ENCODE results near the gene TMUB1.

The TMUB1 gene

GRCh38 chr7:151070574-151070960 is 12.7 kb downstream of the TMUB1 start:
- TF ChIP-seq, protein P1, sequence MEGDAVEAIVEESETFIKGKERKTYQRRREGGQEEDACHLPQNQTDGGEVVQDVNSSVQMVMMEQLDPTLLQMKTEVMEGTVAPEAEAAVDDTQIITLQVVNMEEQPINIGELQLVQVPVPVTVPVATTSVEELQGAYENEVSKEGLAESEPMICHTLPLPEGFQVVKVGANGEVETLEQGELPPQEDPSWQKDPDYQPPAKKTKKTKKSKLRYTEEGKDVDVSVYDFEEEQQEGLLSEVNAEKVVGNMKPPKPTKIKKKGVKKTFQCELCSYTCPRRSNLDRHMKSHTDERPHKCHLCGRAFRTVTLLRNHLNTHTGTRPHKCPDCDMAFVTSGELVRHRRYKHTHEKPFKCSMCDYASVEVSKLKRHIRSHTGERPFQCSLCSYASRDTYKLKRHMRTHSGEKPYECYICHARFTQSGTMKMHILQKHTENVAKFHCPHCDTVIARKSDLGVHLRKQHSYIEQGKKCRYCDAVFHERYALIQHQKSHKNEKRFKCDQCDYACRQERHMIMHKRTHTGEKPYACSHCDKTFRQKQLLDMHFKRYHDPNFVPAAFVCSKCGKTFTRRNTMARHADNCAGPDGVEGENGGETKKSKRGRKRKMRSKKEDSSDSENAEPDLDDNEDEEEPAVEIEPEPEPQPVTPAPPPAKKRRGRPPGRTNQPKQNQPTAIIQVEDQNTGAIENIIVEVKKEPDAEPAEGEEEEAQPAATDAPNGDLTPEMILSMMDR (IDR thresholded peaks at IDR 0.05) = no peak
- no peak for TF ChIP-seq ZFX (IDR thresholded peaks at IDR 0.05; ENCODE audit: borderline replicate concordance)
- H3K27ac ChIP-seq = no peak overlapping the region

- TF ChIP-seq, protein P1 (IDR thresholded peaks at IDR 0.05) = no peak
- no peak for TF ChIP-seq ZFX (IDR thresholded peaks at IDR 0.05; ENCODE audit: borderline replicate concordance)
- H3K27ac ChIP-seq = no peak overlapping the region
Observed at GRCh38 chr7:151069841-151070573, 13.3 kb downstream of the TMUB1 start.

DNA sequence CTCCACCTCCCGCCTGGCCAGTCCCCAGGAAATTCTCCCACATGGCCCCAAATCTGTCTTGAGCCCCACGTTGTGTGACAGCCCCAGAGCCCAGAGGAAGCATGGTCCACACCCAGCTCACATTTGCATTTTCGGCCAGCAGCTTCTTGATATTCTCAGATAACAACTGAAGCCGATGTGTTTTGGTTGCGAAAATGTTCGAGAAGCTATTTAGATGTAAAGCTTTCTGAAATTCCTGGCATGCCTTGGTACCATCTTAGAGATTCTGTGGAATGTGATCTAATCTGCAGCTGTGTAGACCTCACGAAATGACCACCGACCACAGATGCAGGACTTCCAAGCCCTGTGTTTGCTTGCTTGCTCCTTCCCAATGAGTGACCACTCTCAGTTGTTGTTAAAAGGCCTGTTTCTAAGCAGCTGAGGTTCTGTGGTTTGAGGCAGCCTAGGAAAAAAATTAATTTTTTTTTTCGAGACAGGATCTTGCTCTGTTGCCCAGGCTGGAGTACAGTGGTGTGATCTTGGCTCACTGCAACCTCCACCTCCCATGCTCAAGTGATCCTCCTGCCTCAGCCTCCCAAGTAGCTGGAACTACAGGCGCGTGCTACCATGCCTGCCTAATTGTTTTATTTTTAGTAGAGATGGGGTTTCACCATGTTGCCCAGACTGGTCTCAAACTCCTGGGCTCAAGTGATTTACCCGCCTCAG is 15.1 kb downstream of the TMUB1 start:
- TF ChIP-seq, protein P1 (IDR thresholded peaks at IDR 0.05) = no peak
- H3K27ac ChIP-seq = peak overlapping the region; percentile 7; the same call in 1 of the 2 replicates

- TF ChIP-seq ZFX (IDR thresholded peaks at IDR 0.05; ENCODE audit: borderline replicate concordance) = no peak
- TF ChIP-seq, protein P1 (IDR thresholded peaks at IDR 0.05) = no peak
- no peak overlapping the region; the same call in 1 of the 2 replicates for H3K27ac ChIP-seq
Observed at GRCh38 chr7:151066273-151066974, 16.9 kb downstream of the TMUB1 start.

GRCh38 chr7:151065516-151065915 is 17.8 kb downstream of the TMUB1 start:
- TF ChIP-seq, protein P1 (IDR thresholded peaks at IDR 0.05) = no peak
- TF ChIP-seq ZFX (IDR thresholded peaks at IDR 0.05; ENCODE audit: borderline replicate concordance) = no peak
- peak overlapping the region; percentile 12; the same call in 1 of the 2 replicates for H3K27ac ChIP-seq

DNA sequence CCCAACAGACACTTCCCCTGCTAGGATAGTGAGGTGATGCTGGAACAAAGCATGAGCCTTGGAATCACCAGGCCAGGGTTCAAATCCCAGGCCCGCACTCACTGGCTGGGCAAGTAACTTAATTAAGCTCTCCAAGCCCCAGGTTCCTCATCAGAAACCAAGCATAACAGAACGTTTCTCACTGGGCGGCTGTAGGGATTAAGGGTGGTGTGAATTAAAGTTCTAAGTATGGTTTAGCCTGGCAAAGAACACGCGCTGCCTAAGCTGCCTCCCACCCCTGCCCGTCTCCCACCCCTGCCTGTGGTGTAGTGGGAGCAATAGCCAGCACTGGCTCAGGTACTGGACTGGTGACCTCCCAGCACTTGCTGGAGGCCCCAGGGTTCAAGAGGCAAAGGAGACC is 18.3 kb downstream of the TMUB1 start:
- no peak for TF ChIP-seq ZFX (IDR thresholded peaks at IDR 0.05; ENCODE audit: borderline replicate concordance)
- peak overlapping the region; percentile 12; the same call in 1 of the 2 replicates for H3K27ac ChIP-seq

- no peak for TF ChIP-seq ZFX (IDR thresholded peaks at IDR 0.05; ENCODE audit: borderline replicate concordance)
- TF ChIP-seq, protein P1 (IDR thresholded peaks at IDR 0.05) = no peak
- peak overlapping the region; percentile 96; the same call in 1 of the 2 replicates for H3K27ac ChIP-seq
Observed at GRCh38 chr7:151064454-151064853, 18.8 kb downstream of the TMUB1 start.

Measured in 22Rv1 (cell line).